ENCODE results near the gene TLL2. TPM values are rescaled to one million over a fixed set of nuclear protein-coding genes. Genes with fewer than 3 reads are reported as not detected.

Gene TLL2
- total RNA-seq, 2 experiments from 2014 or later, result 0.09 to 0.18 TPM

- ChIA-PET POLR2A (no interaction called here), CTCF (interaction anchor here (2.0 kb wide), 1 partner anchor 15 kb away, joined by 7 read pairs; no protein-coding TSS in a partner anchor)
- Mint-ChIP-seq H3K36me3 (ENCODE audit: low read depth) (no peaks in the 10 kb centered on the region), H3K27ac (no peak overlapping the region), H3K4me1 (ENCODE audit: low read depth) (no peaks in the 10 kb centered on the region), H3K9me3 (no peaks in the 10 kb centered on the region), H3K27me3 (no peaks in the 10 kb centered on the region), H3K4me3 (no peak overlapping the region)
- intact Hi-C loops (cut with micrococcal nuclease), result no loop called here
- DNase-seq, result no peak
- TF ChIP-seq CTCF (IDR thresholded peaks at IDR 0.05), result no peak
- ATAC-seq, result no peak
Measured at GRCh38 chr10:96389785-96390184, 123.9 kb downstream of the TLL2 start.

GRCh38 chr10:96387601-96388000 lies 126.1 kb downstream of the TLL2 start:
- H3K4me1 Mint-ChIP-seq (ENCODE audit: low read depth), result no peaks in the 10 kb centered on the region
- H3K9me3 Mint-ChIP-seq, result no peaks in the 10 kb centered on the region
- no peaks in the 10 kb centered on the region for H3K36me3 Mint-ChIP-seq (ENCODE audit: low read depth)
- no peak overlapping the region for H3K27ac Mint-ChIP-seq
- intact Hi-C loops (cut with micrococcal nuclease), result no loop called here
- CTCF ChIA-PET, result no interaction called here
- no peak overlapping the region for H3K4me3 Mint-ChIP-seq
- no peaks in the 10 kb centered on the region for H3K27me3 Mint-ChIP-seq
- no peak for DNase-seq
- POLR2A ChIA-PET, result no interaction called here
- TF ChIP-seq CTCF (IDR thresholded peaks at IDR 0.05), result no peak
- no peak for ATAC-seq

DNA sequence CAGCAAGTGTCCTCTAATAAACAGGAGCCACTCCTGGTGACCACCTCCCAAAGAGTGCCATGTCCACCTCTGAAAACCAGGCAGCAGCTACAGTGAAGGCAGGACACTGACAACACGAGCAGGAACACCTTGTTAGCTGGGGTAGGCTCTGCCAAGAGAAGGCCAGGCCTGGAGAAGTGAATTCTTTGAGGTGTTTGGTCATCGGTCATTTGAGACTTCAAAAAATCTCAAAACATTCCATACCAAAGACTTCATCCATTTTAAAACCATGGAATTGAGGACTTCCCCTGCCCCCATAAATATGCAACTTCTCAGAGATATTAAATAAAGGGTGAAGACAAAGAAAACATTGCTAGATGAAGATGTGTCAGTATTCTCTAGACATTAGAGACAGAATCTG lies 126.6 kb downstream of the TLL2 start:
- H3K4me3 Mint-ChIP-seq, result no peak overlapping the region
- H3K27me3 Mint-ChIP-seq, result no peaks in the 10 kb centered on the region
- ChIA-PET POLR2A (no interaction called here), CTCF (no interaction called here)
- ATAC-seq (no peak), DNase-seq (no peak)
- H3K9me3 Mint-ChIP-seq, result no peaks in the 10 kb centered on the region
- H3K27ac Mint-ChIP-seq, result no peak overlapping the region
- no peak for TF ChIP-seq CTCF (IDR thresholded peaks at IDR 0.05)
- H3K36me3 Mint-ChIP-seq (ENCODE audit: low read depth), result no peaks in the 10 kb centered on the region
- intact Hi-C loops (cut with micrococcal nuclease), result no loop called here
- no peaks in the 10 kb centered on the region for H3K4me1 Mint-ChIP-seq (ENCODE audit: low read depth)

- no peak for DNase-seq
- TF ChIP-seq CTCF (IDR thresholded peaks at IDR 0.05), result no peak
- Mint-ChIP-seq H3K27ac (no peak overlapping the region), H3K9me3 (no peaks in the 10 kb centered on the region), H3K4me1 (ENCODE audit: low read depth) (no peaks in the 10 kb centered on the region), H3K27me3 (peaks cover 4% of the 10 kb centered on the region), H3K36me3 (ENCODE audit: low read depth) (no peaks in the 10 kb centered on the region), H3K4me3 (no peak overlapping the region)
- CTCF ChIA-PET, result interaction anchor here (1.5 to 2.1 kb wide), 3 partner anchors 9 to 14 kb away, joined by 4 to 12 read pairs (median 9); no protein-coding TSS in a partner anchor
- intact Hi-C loops (cut with micrococcal nuclease), result no loop called here
- POLR2A ChIA-PET, result interaction anchor here (0.5 kb wide), 1 partner anchor 89 kb away, joined by 3 read pairs; no protein-coding TSS in a partner anchor
- no peak for ATAC-seq
Measured at GRCh38 chr10:96384506-96384905, 129.2 kb downstream of the TLL2 start.

DNA sequence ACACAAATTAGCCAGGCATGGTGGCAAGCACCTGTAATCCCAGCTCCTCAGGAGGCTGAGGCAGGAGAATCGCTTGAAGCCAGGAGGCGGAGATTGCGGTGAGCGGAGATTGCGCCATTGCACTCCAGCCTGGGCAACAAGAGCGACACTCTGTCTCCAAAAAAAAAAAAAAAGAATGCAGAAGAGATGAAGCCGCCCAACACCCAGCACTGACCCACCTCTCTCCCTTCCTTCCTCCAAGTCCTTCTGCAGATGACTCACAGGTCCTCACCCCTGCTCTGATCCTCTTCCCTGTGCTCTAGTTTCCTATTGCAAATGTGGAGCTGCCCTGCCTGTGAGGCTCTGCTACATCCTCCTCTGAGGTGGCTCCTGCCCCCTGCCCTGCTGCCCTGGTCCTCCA lies 132.9 kb downstream of the TLL2 start:
- ChIA-PET CTCF (no interaction called here), POLR2A (no interaction called here)
- no peaks in the 10 kb centered on the region for H3K36me3 Mint-ChIP-seq (ENCODE audit: low read depth)
- no peak overlapping the region for H3K4me3 Mint-ChIP-seq
- no peak for TF ChIP-seq CTCF (IDR thresholded peaks at IDR 0.05)
- no peaks in the 10 kb centered on the region for H3K4me1 Mint-ChIP-seq (ENCODE audit: low read depth)
- intact Hi-C loops (cut with micrococcal nuclease), result no loop called here
- H3K27ac Mint-ChIP-seq, result no peak overlapping the region
- ATAC-seq (no peak), DNase-seq (no peak)
- H3K9me3 Mint-ChIP-seq, result no peaks in the 10 kb centered on the region
- peaks cover 4% of the 10 kb centered on the region for H3K27me3 Mint-ChIP-seq

All from activated CD8-positive, alpha-beta T cell treated with anti-CD3 and anti-CD28 coated beads for 36 hours (primary cell).